SU-DHL-6 (cell line): ENCODE data around the gene IFT52.
A peak's percentile ranks its signal among the peaks of the same experiment; 100 is the strongest.
"Not testable (repeated sequence)": the region's sequence is repeated elsewhere in the genome, so short reads cannot be mapped to it uniquely, and the experiment has no call there.

Experiments
- H2AFZ ChIP-seq: fragments of 200-600 bp; sonication (generic); 2 replicates; pipeline ENCODE4 v1.6.1; 2014; ENCODE audit warnings: low read depth, mild to moderate bottlenecking, moderate library complexity, mixed read lengths, antibody characterized with exemption, low read length; ENCODE audit not compliant: severe bottlenecking
- H3F3A ChIP-seq: fragments of 200-600 bp; shearing (Covaris generic); 2 replicates; pipeline ENCODE4 v1.6.0; 2016; ENCODE audit warnings: antibody characterized with exemption, mild to moderate bottlenecking; ENCODE audit not compliant: insufficient read depth
- H3K27ac ChIP-seq: fragments of 200-600 bp; sonication (generic); 2 replicates; pipeline ENCODE4 v1.5.1; 2016; ENCODE audit warnings: low read depth, mild to moderate bottlenecking, low read length, moderate library complexity, mixed read lengths
- H3K27me3 ChIP-seq: fragments of 200-600 bp; sonication (generic), shearing (Covaris generic); 2 replicates; pipeline ENCODE4 v1.6.0; 2014; ENCODE audit warnings: mild to moderate bottlenecking, low read length
- H3K36me3 ChIP-seq: fragments of 200-600 bp; sonication (generic); 2 replicates; pipeline ENCODE4 v1.6.1; 2014; ENCODE audit warnings: mild to moderate bottlenecking, low read length, mixed read lengths
- H3K4me2 ChIP-seq: fragments of 300-600, 200-600 bp; shearing (Covaris generic), sonication (generic); 2 replicates; pipeline ENCODE4 v1.6.0; 2014; ENCODE audit warnings: low read length, low read depth, mild to moderate bottlenecking; ENCODE audit not compliant: poor library complexity, severe bottlenecking
- H3K4me3 ChIP-seq: fragments of 200-600 bp; sonication (generic); 2 replicates; pipeline ENCODE4 v1.5.1; 2014; ENCODE audit warnings: antibody characterized with exemption, low read length, mild to moderate bottlenecking, mixed read lengths; ENCODE audit not compliant: insufficient read depth, poor library complexity, severe bottlenecking
- H3K79me2 ChIP-seq: fragments of 200-600 bp; sonication (generic); 2 replicates; pipeline ENCODE4 v1.6.1; 2014; ENCODE audit warnings: mild to moderate bottlenecking, low read length, moderate library complexity; ENCODE audit not compliant: insufficient read depth
- H3K9ac ChIP-seq: fragments of 200-600 bp; sonication (generic); 2 replicates; pipeline ENCODE4 v1.7.0; 2014; ENCODE audit warnings: mild to moderate bottlenecking, low read length
- H3K9me2 ChIP-seq: fragments of 200-600 bp; sonication (generic); replicated peaks from 2 replicates; pipeline ENCODE4 v1.6.1; 2014; ENCODE audit warnings: low read length; ENCODE audit not compliant: insufficient read depth
- H3K9me3 ChIP-seq: fragments of 200-600 bp; sonication (generic); 2 replicates; pipeline ENCODE4 v1.6.1; 2014; ENCODE audit warnings: low read length, mixed read lengths; ENCODE audit not compliant: insufficient read depth
- H4K20me1 ChIP-seq: fragments of 200-600 bp; sonication (generic); 2 replicates; pipeline ENCODE4 v1.6.1; 2014; ENCODE audit warnings: low read depth, mild to moderate bottlenecking, antibody characterized with exemption, low read length, moderate library complexity, mixed read lengths
- EZH2phosphoT487 ChIP-seq: fragments of 200-600 bp; sonication (generic), shearing (Covaris generic); conservative IDR thresholded peaks from 2 replicates; pipeline ENCODE4 v1.6.1; 2018; ENCODE audit warnings: mild to moderate bottlenecking, antibody characterized with exemption, low read length, moderate library complexity, mixed read lengths
- TF ChIP-seq, protein P1 (sequence below): fragments of 200-600 bp; sonication (generic); IDR thresholded peaks from one replicate; pipeline ENCODE4 v1.5.1; 2017; ENCODE audit warnings: antibody characterized with exemption, mild to moderate bottlenecking, low read length, moderate library complexity; ENCODE audit not compliant: insufficient read depth, poor library complexity, severe bottlenecking

The IFT52 gene

DNA sequence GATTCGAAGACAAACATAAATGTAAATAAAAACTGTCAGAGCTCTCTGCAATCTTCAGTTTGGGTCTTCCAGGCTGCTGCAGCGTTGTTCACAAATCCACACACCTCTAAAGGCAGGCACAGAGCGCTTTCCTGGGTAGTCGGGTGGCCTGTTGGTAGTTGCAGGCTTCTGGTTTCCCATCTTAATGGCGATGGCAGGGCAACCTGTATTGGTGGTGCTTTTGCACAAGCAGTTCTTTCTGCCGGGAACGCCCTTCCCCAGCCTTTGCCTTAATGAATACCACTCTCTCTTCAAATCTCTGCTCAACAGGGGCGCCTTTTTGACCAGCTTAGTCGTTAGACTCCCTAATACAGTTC, 723 bp upstream of the IFT52 start:
- Histone ChIP-seq H3K9me3 (no peaks in the 10 kb centered on the region), H3K9me2 (no peaks in the 10 kb centered on the region), H3K27me3 (no peaks in the 10 kb centered on the region), H3F3A (no peaks in the 10 kb centered on the region), H3K9ac (peak overlapping the region; percentile 72), H3K36me3 (no peaks in the 10 kb centered on the region), H4K20me1 (no peaks in the 10 kb centered on the region), H3K27ac (peak overlapping the region; percentile 70), H3K79me2 (peaks cover 9% of the 10 kb centered on the region), H3K4me3 (peak overlapping the region; percentile 92), H3K4me2 (peak overlapping the region; percentile 98), H2AFZ (peak overlapping the region; percentile 98)
- no peak for TF ChIP-seq EZH2phosphoT487
- TF ChIP-seq, protein P1, sequence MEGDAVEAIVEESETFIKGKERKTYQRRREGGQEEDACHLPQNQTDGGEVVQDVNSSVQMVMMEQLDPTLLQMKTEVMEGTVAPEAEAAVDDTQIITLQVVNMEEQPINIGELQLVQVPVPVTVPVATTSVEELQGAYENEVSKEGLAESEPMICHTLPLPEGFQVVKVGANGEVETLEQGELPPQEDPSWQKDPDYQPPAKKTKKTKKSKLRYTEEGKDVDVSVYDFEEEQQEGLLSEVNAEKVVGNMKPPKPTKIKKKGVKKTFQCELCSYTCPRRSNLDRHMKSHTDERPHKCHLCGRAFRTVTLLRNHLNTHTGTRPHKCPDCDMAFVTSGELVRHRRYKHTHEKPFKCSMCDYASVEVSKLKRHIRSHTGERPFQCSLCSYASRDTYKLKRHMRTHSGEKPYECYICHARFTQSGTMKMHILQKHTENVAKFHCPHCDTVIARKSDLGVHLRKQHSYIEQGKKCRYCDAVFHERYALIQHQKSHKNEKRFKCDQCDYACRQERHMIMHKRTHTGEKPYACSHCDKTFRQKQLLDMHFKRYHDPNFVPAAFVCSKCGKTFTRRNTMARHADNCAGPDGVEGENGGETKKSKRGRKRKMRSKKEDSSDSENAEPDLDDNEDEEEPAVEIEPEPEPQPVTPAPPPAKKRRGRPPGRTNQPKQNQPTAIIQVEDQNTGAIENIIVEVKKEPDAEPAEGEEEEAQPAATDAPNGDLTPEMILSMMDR: no peak

DNA sequence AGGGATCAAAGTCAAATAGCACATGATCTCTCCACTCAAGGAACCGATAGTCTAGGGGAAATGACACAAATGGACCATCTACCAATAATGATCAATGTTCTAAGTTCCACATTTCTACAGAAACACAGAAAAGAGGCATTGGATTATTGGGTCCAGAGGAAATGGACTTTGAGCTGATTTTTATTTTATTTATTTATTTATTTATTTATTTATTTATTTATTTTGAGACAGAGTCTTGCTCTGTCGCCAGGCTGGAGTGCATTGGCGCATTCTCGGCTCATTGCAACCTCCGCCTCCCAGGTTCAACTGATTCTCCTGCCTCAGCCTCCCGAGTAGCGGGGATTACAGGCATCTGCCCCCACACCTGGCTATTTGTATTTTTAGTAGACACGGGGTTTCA, 11.2 kb downstream of the IFT52 start:
- not testable (repeated sequence) for H3K9ac ChIP-seq, H4K20me1 ChIP-seq, H3K36me3 ChIP-seq, H2AFZ ChIP-seq, H3K4me2 ChIP-seq, H3F3A ChIP-seq, H3K9me2 ChIP-seq, H3K4me3 ChIP-seq, H3K27me3 ChIP-seq, H3K27ac ChIP-seq, H3K79me2 ChIP-seq, H3K9me3 ChIP-seq

DNA sequence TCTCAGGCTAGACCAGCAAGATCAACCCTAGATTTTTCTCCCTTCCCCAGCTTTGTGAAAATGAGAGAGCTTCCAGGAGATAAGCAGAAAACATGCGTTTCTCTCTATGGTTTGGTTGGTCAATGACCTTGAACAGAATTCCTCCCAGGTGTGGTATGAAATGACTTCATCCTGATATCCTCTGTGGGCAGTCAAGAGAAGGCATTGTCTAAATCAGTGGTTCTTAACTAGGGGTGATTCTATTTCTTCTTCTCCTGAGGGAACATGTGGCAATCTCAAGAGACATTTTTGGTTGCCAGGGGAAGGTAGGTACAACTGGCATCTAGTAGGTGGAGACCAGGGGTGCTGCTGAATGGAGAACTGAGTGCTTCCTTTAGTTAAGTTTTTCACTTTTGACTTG, 12.4 kb downstream of the IFT52 start:
- TF ChIP-seq, protein P1: no peak
- no peak for TF ChIP-seq EZH2phosphoT487
- Histone ChIP-seq H2AFZ (no peak overlapping the region), H3F3A (no peaks in the 10 kb centered on the region), H3K9me3 (no peaks in the 10 kb centered on the region), H3K4me2 (no peak overlapping the region), H3K9ac (no peak overlapping the region), H3K36me3 (no peaks in the 10 kb centered on the region; the same call in 1 of the 2 replicates), H3K9me2 (no peaks in the 10 kb centered on the region), H3K27me3 (no peaks in the 10 kb centered on the region), H3K27ac (no peak overlapping the region), H3K4me3 (no peak overlapping the region), H4K20me1 (no peaks in the 10 kb centered on the region), H3K79me2 (no peaks in the 10 kb centered on the region)

DNA sequence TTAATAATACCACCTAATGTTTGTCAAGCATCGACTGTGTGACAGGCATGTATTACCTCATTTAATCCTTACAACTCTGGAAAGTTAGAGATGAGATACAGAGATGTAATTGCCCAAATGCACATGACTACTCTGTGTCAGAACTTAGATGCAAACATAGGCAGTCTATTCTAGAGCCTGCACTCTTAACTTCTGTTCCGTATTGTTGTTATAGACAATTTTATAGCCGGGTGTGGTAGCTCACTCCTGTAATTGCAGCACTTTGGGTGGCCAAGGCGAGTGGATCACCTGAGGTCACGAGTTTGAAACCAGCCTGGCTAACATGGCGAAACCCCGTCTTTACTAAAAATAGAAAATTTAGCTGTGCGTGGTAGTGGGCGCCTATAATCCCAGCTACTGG, 15.0 kb downstream of the IFT52 start:
- Histone ChIP-seq H3K9me2 (no peaks in the 10 kb centered on the region), H3F3A (no peaks in the 10 kb centered on the region), H4K20me1 (no peaks in the 10 kb centered on the region), H3K27me3 (no peaks in the 10 kb centered on the region), H3K4me3 (no peak overlapping the region), H2AFZ (no peak overlapping the region), H3K4me2 (no peak overlapping the region), H3K27ac (no peak overlapping the region), H3K36me3 (no peaks in the 10 kb centered on the region), H3K9ac (no peak overlapping the region), H3K9me3 (no peaks in the 10 kb centered on the region), H3K79me2 (no peaks in the 10 kb centered on the region)
- TF ChIP-seq, protein P1: no peak
- TF ChIP-seq EZH2phosphoT487: no peak

DNA sequence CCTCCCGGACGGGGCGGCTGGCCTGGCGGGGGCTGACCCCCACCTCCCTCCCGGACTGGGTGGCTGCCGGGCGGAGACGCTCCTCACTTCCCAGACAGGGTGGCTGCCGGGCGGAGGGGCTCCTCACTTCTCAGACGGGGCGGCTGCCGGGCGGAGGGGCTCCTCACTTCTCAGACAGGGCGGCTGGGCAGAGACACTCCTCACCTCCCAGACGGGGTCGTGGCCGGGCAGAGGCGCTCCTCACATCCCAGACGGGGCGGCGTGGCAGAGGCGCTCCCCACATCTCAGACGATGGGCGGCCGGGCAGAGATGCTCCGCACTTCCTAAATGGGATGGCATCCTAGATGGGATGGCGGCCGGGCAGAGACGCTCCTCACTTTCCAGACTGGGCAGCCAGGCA, 16.5 kb downstream of the IFT52 start:
- not testable (repeated sequence) for H3K36me3 ChIP-seq, H3K79me2 ChIP-seq, H3K9ac ChIP-seq, H3K4me3 ChIP-seq, H4K20me1 ChIP-seq, H3K4me2 ChIP-seq, H3K9me3 ChIP-seq, H3K27ac ChIP-seq, H3K9me2 ChIP-seq, H3K27me3 ChIP-seq, H2AFZ ChIP-seq, H3F3A ChIP-seq
